ENCODE results near the gene GNG4.
"Not testable (repeated sequence)": the region's sequence is repeated elsewhere in the genome, so short reads cannot be mapped to it uniquely, and the experiment has no call there.

Gene GNG4

GRCh38 chr1:235622936-235623779, 26.4 kb downstream of the GNG4 start:
- Histone ChIP-seq H3K36me3 (ENCODE audit: control insufficient read depth in 1 of 2, insufficient read depth in 2 of 2, low read length in 2 of 2) (peaks cover 0 to 1% of the 10 kb centered on the region in 2 experiments), H3K4me3 (ENCODE audit: low read depth, low read length) (no peak overlapping the region), H3K18ac (ENCODE audit: low read length) (no peak overlapping the region), H3K9me3 (ENCODE audit: insufficient read depth, low read depth, low read length) (no peaks in the 10 kb centered on the region), H2BK120ac (ENCODE audit: insufficient read depth, low read length, poor library complexity) (no peak overlapping the region), H3K4ac (ENCODE audit: low read depth, low read length) (no peak overlapping the region), H3K4me1 (ENCODE audit: control insufficient read depth in 1 of 2, insufficient read depth in 2 of 2, low read length in 2 of 2) (peaks cover 2 to 3% of the 10 kb centered on the region in 2 experiments), H3K79me2 (ENCODE audit: control insufficient read depth, insufficient read depth, low read length, poor library complexity) (no peaks in the 10 kb centered on the region), H3K14ac (ENCODE audit: low read length) (no peak overlapping the region), H4K12ac (ENCODE audit: low read depth, low read length) (no peak overlapping the region), H4K8ac (ENCODE audit: low read depth, low read length) (no peak overlapping the region), H2AFZ (ENCODE audit: insufficient read depth, low read length, poor library complexity) (no peak overlapping the region), H4K91ac (ENCODE audit: low read depth, low read length) (no peak overlapping the region), H3K9ac (ENCODE audit: low read length) (no peak overlapping the region), H3K79me1 (ENCODE audit: low read length) (no peaks in the 10 kb centered on the region), H3K27me3 (ENCODE audit: insufficient read depth, low read length) (no peaks in the 10 kb centered on the region), H2AK5ac (ENCODE audit: low read length) (no peak overlapping the region), H2BK5ac (ENCODE audit: low read depth, low read length, poor library complexity) (no peak overlapping the region), H3K4me2 (ENCODE audit: low read length) (no peak overlapping the region), H3K27ac (ENCODE audit: low read depth, low read length) (no peak overlapping the region), H2BK12ac (ENCODE audit: low read length) (no peak overlapping the region), H3K23ac (ENCODE audit: low read length) (no peak overlapping the region)
- no CpG with 5 or more reads among the region's 18 CpGs for WGBS (ENCODE audit: extremely low coverage, insufficient coverage, insufficient read length)
- DNase-seq: no peak

GRCh38 chr1:235619149-235619548, 30.4 kb downstream of the GNG4 start:
- not testable (repeated sequence) for H3K4me1 ChIP-seq (ENCODE audit: control insufficient read depth in 1 of 2, insufficient read depth in 2 of 2, low read length in 2 of 2); H3K27ac ChIP-seq (ENCODE audit: low read depth, low read length); H3K23ac ChIP-seq (ENCODE audit: low read length); H3K14ac ChIP-seq (ENCODE audit: low read length); H2AK5ac ChIP-seq (ENCODE audit: low read length); H3K4ac ChIP-seq (ENCODE audit: low read depth, low read length); H3K79me2 ChIP-seq (ENCODE audit: control insufficient read depth, insufficient read depth, low read length, poor library complexity); H3K18ac ChIP-seq (ENCODE audit: low read length); DNase-seq; H3K9me3 ChIP-seq (ENCODE audit: insufficient read depth, low read depth, low read length); H3K9ac ChIP-seq (ENCODE audit: low read length); H4K12ac ChIP-seq (ENCODE audit: low read depth, low read length); H4K8ac ChIP-seq (ENCODE audit: low read depth, low read length); H4K91ac ChIP-seq (ENCODE audit: low read depth, low read length); H3K36me3 ChIP-seq (ENCODE audit: control insufficient read depth in 1 of 2, insufficient read depth in 2 of 2, low read length in 2 of 2); H2BK5ac ChIP-seq (ENCODE audit: low read depth, low read length, poor library complexity); H2AFZ ChIP-seq (ENCODE audit: insufficient read depth, low read length, poor library complexity); H2BK120ac ChIP-seq (ENCODE audit: insufficient read depth, low read length, poor library complexity); H3K79me1 ChIP-seq (ENCODE audit: low read length); H3K4me2 ChIP-seq (ENCODE audit: low read length); H3K4me3 ChIP-seq (ENCODE audit: low read depth, low read length); H3K27me3 ChIP-seq (ENCODE audit: insufficient read depth, low read length); H2BK12ac ChIP-seq (ENCODE audit: low read length)
- no CpG with 5 or more reads among the region's 2 CpGs for WGBS (ENCODE audit: extremely low coverage, insufficient coverage, insufficient read length)

- Histone ChIP-seq H2AFZ (ENCODE audit: insufficient read depth, low read length, poor library complexity) (no peak overlapping the region), H2AK5ac (ENCODE audit: low read length) (no peak overlapping the region), H3K9ac (ENCODE audit: low read length) (no peak overlapping the region), H3K27me3 (ENCODE audit: insufficient read depth, low read length) (no peaks in the 10 kb centered on the region), H2BK5ac (ENCODE audit: low read depth, low read length, poor library complexity) (no peak overlapping the region), H3K36me3 (ENCODE audit: control insufficient read depth in 1 of 2, insufficient read depth in 2 of 2, low read length in 2 of 2) (peaks cover 0 to 1% of the 10 kb centered on the region in 2 experiments), H3K79me2 (ENCODE audit: control insufficient read depth, insufficient read depth, low read length, poor library complexity) (no peaks in the 10 kb centered on the region), H4K8ac (ENCODE audit: low read depth, low read length) (no peak overlapping the region), H3K4me1 (ENCODE audit: control insufficient read depth in 1 of 2, insufficient read depth in 2 of 2, low read length in 2 of 2) (peaks cover 3 to 4% of the 10 kb centered on the region in 2 experiments), H3K18ac (ENCODE audit: low read length) (no peak overlapping the region), H3K4me2 (ENCODE audit: low read length) (no peak overlapping the region), H2BK120ac (ENCODE audit: insufficient read depth, low read length, poor library complexity) (no peak overlapping the region), H4K12ac (ENCODE audit: low read depth, low read length) (no peak overlapping the region), H3K14ac (ENCODE audit: low read length) (no peak overlapping the region), H3K23ac (ENCODE audit: low read length) (no peak overlapping the region), H3K9me3 (ENCODE audit: insufficient read depth, low read depth, low read length) (no peaks in the 10 kb centered on the region), H3K79me1 (ENCODE audit: low read length) (no peaks in the 10 kb centered on the region), H3K4ac (ENCODE audit: low read depth, low read length) (no peak overlapping the region), H3K27ac (ENCODE audit: low read depth, low read length) (no peak overlapping the region), H3K4me3 (ENCODE audit: low read depth, low read length) (no peak overlapping the region), H2BK12ac (ENCODE audit: low read length) (no peak overlapping the region), H4K91ac (ENCODE audit: low read depth, low read length) (no peak overlapping the region)
- no CpG with 5 or more reads among the region's 3 CpGs for WGBS (ENCODE audit: extremely low coverage, insufficient coverage, insufficient read length)
- peak; percentile 26 to 77 for DNase-seq
Observed at GRCh38 chr1:235617808-235618207, 31.8 kb downstream of the GNG4 start.

GRCh38 chr1:235617140-235617539, 32.4 kb downstream of the GNG4 start:
- Histone ChIP-seq H3K27me3 (ENCODE audit: insufficient read depth, low read length) (no peaks in the 10 kb centered on the region), H3K4me2 (ENCODE audit: low read length) (no peak overlapping the region), H3K14ac (ENCODE audit: low read length) (no peak overlapping the region), H3K79me2 (ENCODE audit: control insufficient read depth, insufficient read depth, low read length, poor library complexity) (no peaks in the 10 kb centered on the region), H3K79me1 (ENCODE audit: low read length) (no peaks in the 10 kb centered on the region), H3K4me1 (ENCODE audit: control insufficient read depth in 1 of 2, insufficient read depth in 2 of 2, low read length in 2 of 2) (peaks cover 3 to 4% of the 10 kb centered on the region in 2 experiments), H4K91ac (ENCODE audit: low read depth, low read length) (no peak overlapping the region), H3K9ac (ENCODE audit: low read length) (no peak overlapping the region), H4K8ac (ENCODE audit: low read depth, low read length) (no peak overlapping the region), H2BK12ac (ENCODE audit: low read length) (no peak overlapping the region), H3K27ac (ENCODE audit: low read depth, low read length) (no peak overlapping the region), H3K9me3 (ENCODE audit: insufficient read depth, low read depth, low read length) (peaks cover 1% of the 10 kb centered on the region), H2BK5ac (ENCODE audit: low read depth, low read length, poor library complexity) (no peak overlapping the region), H3K4me3 (ENCODE audit: low read depth, low read length) (no peak overlapping the region), H3K36me3 (ENCODE audit: control insufficient read depth in 1 of 2, insufficient read depth in 2 of 2, low read length in 2 of 2) (peaks cover 0 to 1% of the 10 kb centered on the region in 2 experiments), H3K23ac (ENCODE audit: low read length) (no peak overlapping the region), H2AFZ (ENCODE audit: insufficient read depth, low read length, poor library complexity) (no peak overlapping the region), H4K12ac (ENCODE audit: low read depth, low read length) (no peak overlapping the region), H2BK120ac (ENCODE audit: insufficient read depth, low read length, poor library complexity) (no peak overlapping the region), H3K18ac (ENCODE audit: low read length) (no peak overlapping the region), H2AK5ac (ENCODE audit: low read length) (no peak overlapping the region), H3K4ac (ENCODE audit: low read depth, low read length) (no peak overlapping the region)
- WGBS (ENCODE audit: extremely low coverage, insufficient coverage, insufficient read length): no CpG with 5 or more reads among the region's 3 CpGs
- DNase-seq: no peak
